ENCODE data around the gene SGK2.

SGK2 gene

GRCh38 chr20:43513931-43514647 is 44.7 kb upstream of the SGK2 start:
- H3K4me2 ChIP-seq (ENCODE audit: low read depth, low read length), result peak overlapping the region; percentile 64
- no peaks in the 10 kb centered on the region for H3K36me3 ChIP-seq (replicated peaks; ENCODE audit: insufficient read depth, low read length)
- H3K27ac ChIP-seq (ENCODE audit: low read length), result peak overlapping the region; percentile 31; the same call in 1 of the 2 replicates
- no peaks in the 10 kb centered on the region for H3K79me2 ChIP-seq (ENCODE audit: low read length)
- no peaks in the 10 kb centered on the region for H3K4me1 ChIP-seq (ENCODE audit: low read length)
- TF ChIP-seq CTCF (IDR thresholded peaks at IDR 0.05; ENCODE audit: low read length) (peak; percentile 40), EZH2 (optimal IDR thresholded peaks at IDR 0.05; ENCODE audit: low read depth, low read length) (no peak), EZH2phosphoT487 (IDR thresholded peaks at IDR 0.05; ENCODE audit: low read length) (no peak)
- no peaks in the 10 kb centered on the region for H3K27me3 ChIP-seq (replicated peaks; ENCODE audit: insufficient read depth, low read length)
- H3K9ac ChIP-seq (ENCODE audit: low read length), result peak overlapping the region; percentile 77
- peak; percentile 98 for DNase-seq
- H3K9me3 ChIP-seq (replicated peaks; ENCODE audit: insufficient read depth, low read length), result no peaks in the 10 kb centered on the region
- no peaks in the 10 kb centered on the region for H3F3A ChIP-seq (ENCODE audit: insufficient read depth, low read length)
- H4K20me1 ChIP-seq (ENCODE audit: insufficient read depth, low read length), result no peaks in the 10 kb centered on the region
- H2AFZ ChIP-seq (ENCODE audit: low read length), result peak overlapping the region; percentile 91
- no peaks in the 10 kb centered on the region for H3K9me2 ChIP-seq (replicated peaks; ENCODE audit: insufficient read depth, low read length)
- peak overlapping the region; percentile 77 for H3K4me3 ChIP-seq (ENCODE audit: low read length)

- Histone ChIP-seq H3K27ac (ENCODE audit: low read length) (peak overlapping the region; percentile 31; the same call in 1 of the 2 replicates), H3K4me3 (ENCODE audit: low read length) (peak overlapping the region; percentile 77), H3K9me3 (replicated peaks; ENCODE audit: insufficient read depth, low read length) (no peaks in the 10 kb centered on the region), H3K27me3 (replicated peaks; ENCODE audit: insufficient read depth, low read length) (no peaks in the 10 kb centered on the region), H3K9me2 (replicated peaks; ENCODE audit: insufficient read depth, low read length) (no peaks in the 10 kb centered on the region), H3K4me1 (ENCODE audit: low read length) (no peaks in the 10 kb centered on the region), H3K79me2 (ENCODE audit: low read length) (no peaks in the 10 kb centered on the region), H3K9ac (ENCODE audit: low read length) (peak overlapping the region; percentile 77), H2AFZ (ENCODE audit: low read length) (peak overlapping the region; percentile 91), H3F3A (ENCODE audit: insufficient read depth, low read length) (no peaks in the 10 kb centered on the region), H3K36me3 (replicated peaks; ENCODE audit: insufficient read depth, low read length) (no peaks in the 10 kb centered on the region), H4K20me1 (ENCODE audit: insufficient read depth, low read length) (no peaks in the 10 kb centered on the region), H3K4me2 (ENCODE audit: low read depth, low read length) (peak overlapping the region; percentile 64)
- no peak for DNase-seq
- TF ChIP-seq EZH2 (optimal IDR thresholded peaks at IDR 0.05; ENCODE audit: low read depth, low read length) (no peak), EZH2phosphoT487 (IDR thresholded peaks at IDR 0.05; ENCODE audit: low read length) (no peak), CTCF (IDR thresholded peaks at IDR 0.05; ENCODE audit: low read length) (no peak)
Observed at GRCh38 chr20:43514648-43514999, 44.2 kb upstream of the SGK2 start.

GRCh38 chr20:43515628-43516027 is 43.2 kb upstream of the SGK2 start:
- H3K9me3 ChIP-seq (replicated peaks; ENCODE audit: insufficient read depth, low read length), result no peaks in the 10 kb centered on the region
- DNase-seq, result no peak
- no peaks in the 10 kb centered on the region for H3F3A ChIP-seq (ENCODE audit: insufficient read depth, low read length)
- H3K9ac ChIP-seq (ENCODE audit: low read length), result no peak overlapping the region
- no peaks in the 10 kb centered on the region for H3K9me2 ChIP-seq (replicated peaks; ENCODE audit: insufficient read depth, low read length)
- H3K79me2 ChIP-seq (ENCODE audit: low read length), result no peaks in the 10 kb centered on the region
- H3K4me1 ChIP-seq (ENCODE audit: low read length), result no peaks in the 10 kb centered on the region
- TF ChIP-seq CTCF (IDR thresholded peaks at IDR 0.05; ENCODE audit: low read length), result no peak
- no peak for TF ChIP-seq EZH2 (optimal IDR thresholded peaks at IDR 0.05; ENCODE audit: low read depth, low read length)
- no peak for TF ChIP-seq EZH2phosphoT487 (IDR thresholded peaks at IDR 0.05; ENCODE audit: low read length)
- no peak overlapping the region for H3K27ac ChIP-seq (ENCODE audit: low read length)
- no peaks in the 10 kb centered on the region for H4K20me1 ChIP-seq (ENCODE audit: insufficient read depth, low read length)
- H3K4me2 ChIP-seq (ENCODE audit: low read depth, low read length), result peak overlapping the region; percentile 64; the same call in 1 of the 2 replicates
- no peaks in the 10 kb centered on the region for H3K27me3 ChIP-seq (replicated peaks; ENCODE audit: insufficient read depth, low read length)
- H3K4me3 ChIP-seq (ENCODE audit: low read length), result peak overlapping the region; percentile 77; the same call in 1 of the 2 replicates
- H2AFZ ChIP-seq (ENCODE audit: low read length), result no peak overlapping the region
- no peaks in the 10 kb centered on the region for H3K36me3 ChIP-seq (replicated peaks; ENCODE audit: insufficient read depth, low read length)

Measured in MM.1S (cell line).